22Rv1 (cell line): ENCODE data around the gene ACACB.

Source experiments
- ZFX ChIP-seq: fragments of 450-650 bp; IDR thresholded peaks from 2 replicates; pipeline ENCODE4 v1.6.1; 2017; ENCODE audit warnings: antibody characterized with exemption, borderline replicate concordance
- TF ChIP-seq, protein P1 (sequence below): fragments of 450-650 bp; IDR thresholded peaks from 2 replicates; pipeline ENCODE4 v1.5.1; 2017; ENCODE audit warnings: mild to moderate bottlenecking

- TF ChIP-seq, protein P1, sequence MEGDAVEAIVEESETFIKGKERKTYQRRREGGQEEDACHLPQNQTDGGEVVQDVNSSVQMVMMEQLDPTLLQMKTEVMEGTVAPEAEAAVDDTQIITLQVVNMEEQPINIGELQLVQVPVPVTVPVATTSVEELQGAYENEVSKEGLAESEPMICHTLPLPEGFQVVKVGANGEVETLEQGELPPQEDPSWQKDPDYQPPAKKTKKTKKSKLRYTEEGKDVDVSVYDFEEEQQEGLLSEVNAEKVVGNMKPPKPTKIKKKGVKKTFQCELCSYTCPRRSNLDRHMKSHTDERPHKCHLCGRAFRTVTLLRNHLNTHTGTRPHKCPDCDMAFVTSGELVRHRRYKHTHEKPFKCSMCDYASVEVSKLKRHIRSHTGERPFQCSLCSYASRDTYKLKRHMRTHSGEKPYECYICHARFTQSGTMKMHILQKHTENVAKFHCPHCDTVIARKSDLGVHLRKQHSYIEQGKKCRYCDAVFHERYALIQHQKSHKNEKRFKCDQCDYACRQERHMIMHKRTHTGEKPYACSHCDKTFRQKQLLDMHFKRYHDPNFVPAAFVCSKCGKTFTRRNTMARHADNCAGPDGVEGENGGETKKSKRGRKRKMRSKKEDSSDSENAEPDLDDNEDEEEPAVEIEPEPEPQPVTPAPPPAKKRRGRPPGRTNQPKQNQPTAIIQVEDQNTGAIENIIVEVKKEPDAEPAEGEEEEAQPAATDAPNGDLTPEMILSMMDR, result no peak
- TF ChIP-seq ZFX, result no peak
These were observed 35.1 kb downstream of the ACACB start for GRCh38 chr12:109151457-109151856.
